ENCODE results near the gene RAB6B. TPM values are rescaled to one million over a fixed set of nuclear protein-coding genes. Genes with fewer than 3 reads are reported as not detected.
"Not testable (repeated sequence)": the region's sequence is repeated elsewhere in the genome, so short reads cannot be mapped to it uniquely, and the experiment has no call there.

The RAB6B gene
- total RNA-seq, 1 donor from 2014 or later, result 0.07 TPM

DNA sequence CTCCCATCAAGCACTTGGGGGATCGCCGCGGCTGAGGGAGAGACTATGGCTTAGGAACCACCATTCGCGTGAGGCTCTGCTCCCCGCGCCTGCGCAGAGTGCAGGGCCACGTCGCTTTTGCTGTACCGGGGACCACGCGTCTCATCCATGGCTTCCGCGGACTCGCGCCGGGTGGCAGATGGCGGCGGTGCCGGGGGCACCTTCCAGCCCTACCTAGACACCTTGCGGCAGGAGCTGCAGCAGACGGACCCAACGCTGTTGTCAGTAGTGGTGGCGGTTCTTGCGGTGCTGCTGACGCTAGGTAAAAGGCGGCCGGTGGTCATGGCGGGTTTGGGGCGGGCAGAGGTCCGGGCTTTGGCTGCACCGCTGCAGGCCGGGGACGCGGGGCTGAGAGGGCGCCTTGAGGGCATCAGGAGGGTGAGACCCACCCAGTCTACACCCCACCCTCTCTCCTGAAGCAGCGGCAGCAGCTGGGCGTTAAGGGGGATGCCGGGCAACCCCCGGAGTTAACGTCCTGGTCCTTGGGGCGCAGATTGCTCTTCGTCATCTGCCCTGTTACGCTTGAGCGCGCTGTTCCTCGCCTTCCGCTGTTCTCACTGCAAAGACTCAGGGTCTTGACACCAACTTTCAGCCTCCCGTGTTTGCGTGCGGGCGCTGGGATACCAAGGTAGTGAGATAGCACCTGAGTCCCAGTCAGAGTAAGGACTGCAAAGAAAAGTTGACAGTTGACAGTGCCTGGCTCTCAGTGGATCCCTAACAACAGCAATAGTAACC, 89.8 kb downstream of the RAB6B start, which contains the start of gene SRPRB:
Gene SRPRB, plus strand, starts transcription at position 114 of the 774 bp plus-strand sequence. Its CDS starts 34 bp downstream, at position 148.
- peaks cover 40% of the 10 kb centered on the region for H3K36me3 Mint-ChIP-seq (ENCODE audit: low read depth)
- DNase-seq, result peak; percentile 98
- peak within 1 kb of the TSS; percentile 99 for H3K4me3 Mint-ChIP-seq
- intact Hi-C loops (cut with micrococcal nuclease), result loop anchor here (1.0 to 10.0 kb wide), 9 partner anchors 144 to 1389 kb away; partner anchors contain the start of genes CDV3, CEP63, DNAJC13 and NPHP3
- H3K27ac Mint-ChIP-seq, result peak within 1 kb of the TSS; percentile 98
- peaks cover 17% of the 10 kb centered on the region for H3K4me1 Mint-ChIP-seq
- H3K27me3 Mint-ChIP-seq, result peaks cover 15% of the 10 kb centered on the region
- H3K9me3 Mint-ChIP-seq, result no peaks in the 10 kb centered on the region

DNA sequence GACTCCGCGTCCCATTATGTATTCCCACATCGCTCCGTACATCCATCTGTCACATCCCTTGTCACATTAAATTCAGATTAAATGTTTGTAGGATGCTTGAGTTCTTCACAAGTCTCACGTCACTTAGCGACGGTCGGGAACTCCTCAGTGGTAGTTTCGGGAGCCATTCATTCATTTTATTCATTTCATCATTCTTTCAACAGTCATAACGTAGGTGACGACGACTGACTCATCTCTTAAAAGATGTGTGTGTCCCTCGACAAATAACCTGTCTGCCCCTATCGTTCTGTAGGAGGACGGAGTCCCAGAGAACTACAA, 90.3 kb downstream of the RAB6B start:
- Mint-ChIP-seq H3K27me3 (peaks cover 16% of the 10 kb centered on the region), H3K27ac (peak overlapping the region; percentile 98), H3K4me3 (peak overlapping the region; percentile 99), H3K4me1 (peaks cover 17% of the 10 kb centered on the region), H3K9me3 (no peaks in the 10 kb centered on the region), H3K36me3 (ENCODE audit: low read depth) (peaks cover 36% of the 10 kb centered on the region)
- DNase-seq, result no peak
- intact Hi-C loops (cut with micrococcal nuclease), result loop anchor here (1.0 to 10.0 kb wide), 9 partner anchors 143 to 1388 kb away; partner anchors contain the start of genes CDV3, CEP63, DNAJC13 and NPHP3

DNA sequence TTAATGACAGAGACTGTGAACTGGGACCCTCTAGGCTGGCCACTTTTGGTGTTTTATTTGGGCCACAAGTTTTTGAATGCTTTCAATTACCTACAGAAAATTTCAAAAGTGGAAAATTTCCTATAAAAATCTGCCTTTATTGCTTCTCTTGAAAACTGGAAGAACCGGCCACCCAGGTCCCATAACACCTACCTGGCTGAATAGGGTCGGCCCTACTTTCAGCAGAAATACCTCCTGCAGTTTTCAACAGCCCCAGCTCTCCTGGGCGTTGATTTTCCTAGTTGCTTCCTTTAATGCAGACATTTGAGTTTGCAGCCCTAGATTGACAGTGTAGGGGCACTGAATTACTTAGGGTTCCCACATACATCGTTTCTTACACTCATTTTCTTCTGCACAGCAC, 90.8 kb downstream of the RAB6B start:
- peaks cover 18% of the 10 kb centered on the region for H3K27me3 Mint-ChIP-seq
- peak overlapping the region; percentile 98 for H3K27ac Mint-ChIP-seq
- peaks cover 32% of the 10 kb centered on the region for H3K36me3 Mint-ChIP-seq (ENCODE audit: low read depth)

DNA sequence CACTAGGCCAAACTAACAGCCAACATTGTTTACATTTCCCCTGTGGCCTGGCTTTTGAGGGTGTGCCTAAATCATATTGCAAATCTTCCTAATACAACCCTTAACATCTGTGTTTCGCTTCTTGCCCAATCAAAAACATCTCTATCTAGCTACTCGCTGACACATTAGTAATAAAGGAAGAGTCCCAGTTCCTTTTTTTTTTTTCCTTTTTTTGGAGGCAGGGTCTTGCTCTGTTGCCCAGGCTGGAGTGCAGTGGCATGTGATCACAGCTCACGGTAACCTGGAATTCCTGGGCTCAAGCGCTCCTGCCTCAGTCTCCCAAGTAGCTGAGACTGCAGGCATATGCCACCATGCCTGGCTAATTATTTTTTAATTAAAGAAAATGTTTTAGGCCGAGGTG, 92.2 kb downstream of the RAB6B start:
- H3K4me1 Mint-ChIP-seq, result peaks cover 17% of the 10 kb centered on the region
- no peaks in the 10 kb centered on the region for H3K9me3 Mint-ChIP-seq
- intact Hi-C loops (cut with micrococcal nuclease), result loop anchor here (10.0 kb wide), 1 partner anchor 329 kb away; no protein-coding TSS in a partner anchor
- H3K4me3 Mint-ChIP-seq, result no peak overlapping the region
- peaks cover 26% of the 10 kb centered on the region for H3K27me3 Mint-ChIP-seq
- peaks cover 23% of the 10 kb centered on the region for H3K36me3 Mint-ChIP-seq (ENCODE audit: low read depth)
- DNase-seq, result no peak
- H3K27ac Mint-ChIP-seq, result no peak overlapping the region

More for the DNA sequence above, 90.8 kb downstream of the RAB6B start:
- intact Hi-C loops (cut with micrococcal nuclease), result loop anchor here (1.0 to 10.0 kb wide), 9 partner anchors 143 to 1388 kb away; partner anchors contain the start of genes CDV3, CEP63, DNAJC13 and NPHP3
- Mint-ChIP-seq H3K4me1 (peaks cover 17% of the 10 kb centered on the region), H3K4me3 (peak overlapping the region; percentile 99), H3K9me3 (no peaks in the 10 kb centered on the region)
- no peak for DNase-seq

DNA sequence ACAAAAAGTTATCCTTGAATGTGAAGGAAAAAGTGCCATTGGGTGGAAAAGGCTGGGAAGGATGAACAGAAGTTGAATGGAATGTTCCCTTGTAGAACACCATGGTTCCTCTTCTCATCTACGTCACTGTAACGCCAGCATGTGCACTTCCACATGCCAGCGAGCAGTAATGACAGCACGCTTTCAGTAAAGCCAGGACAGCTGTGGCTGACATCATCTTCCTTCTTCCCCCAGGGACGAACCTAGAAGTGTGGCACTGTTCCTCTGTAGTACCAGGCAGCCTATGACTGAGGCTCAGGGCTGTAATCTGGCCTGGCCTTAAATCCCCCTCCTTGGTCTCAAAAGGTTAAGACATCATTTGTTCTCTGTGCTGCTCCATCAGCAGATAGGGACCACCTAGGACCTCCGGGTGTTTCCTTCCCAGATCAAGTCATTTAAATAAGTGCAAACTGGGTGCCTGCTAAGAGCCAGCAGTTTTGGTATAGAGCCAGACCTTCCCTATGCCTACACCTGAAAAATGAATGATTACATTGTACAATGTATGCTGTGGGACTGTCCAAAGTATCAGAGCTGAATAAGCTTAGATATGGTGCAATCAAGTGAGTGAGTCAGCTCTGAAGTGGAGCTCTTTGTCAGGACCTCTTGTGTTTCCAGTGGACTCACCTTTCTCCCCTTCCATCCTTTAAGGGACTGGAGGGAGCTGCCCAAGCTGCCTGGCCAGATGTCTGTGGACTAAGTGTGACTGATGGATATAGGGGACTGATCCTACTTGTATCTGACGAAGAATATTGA, 95.7 kb downstream of the RAB6B start:
- no peaks in the 10 kb centered on the region for H3K36me3 Mint-ChIP-seq (ENCODE audit: low read depth)
- intact Hi-C loops (cut with micrococcal nuclease), result loop anchor here (10.0 kb wide), 1 partner anchor 325 kb away; no protein-coding TSS in a partner anchor
- H3K27ac Mint-ChIP-seq, result no peak overlapping the region
- H3K4me1 Mint-ChIP-seq, result peaks cover under 1% of the 10 kb centered on the region
- no peak for DNase-seq
- peaks cover 7% of the 10 kb centered on the region for H3K9me3 Mint-ChIP-seq
- H3K4me3 Mint-ChIP-seq, result no peak overlapping the region
- peaks cover 43% of the 10 kb centered on the region for H3K27me3 Mint-ChIP-seq

DNA sequence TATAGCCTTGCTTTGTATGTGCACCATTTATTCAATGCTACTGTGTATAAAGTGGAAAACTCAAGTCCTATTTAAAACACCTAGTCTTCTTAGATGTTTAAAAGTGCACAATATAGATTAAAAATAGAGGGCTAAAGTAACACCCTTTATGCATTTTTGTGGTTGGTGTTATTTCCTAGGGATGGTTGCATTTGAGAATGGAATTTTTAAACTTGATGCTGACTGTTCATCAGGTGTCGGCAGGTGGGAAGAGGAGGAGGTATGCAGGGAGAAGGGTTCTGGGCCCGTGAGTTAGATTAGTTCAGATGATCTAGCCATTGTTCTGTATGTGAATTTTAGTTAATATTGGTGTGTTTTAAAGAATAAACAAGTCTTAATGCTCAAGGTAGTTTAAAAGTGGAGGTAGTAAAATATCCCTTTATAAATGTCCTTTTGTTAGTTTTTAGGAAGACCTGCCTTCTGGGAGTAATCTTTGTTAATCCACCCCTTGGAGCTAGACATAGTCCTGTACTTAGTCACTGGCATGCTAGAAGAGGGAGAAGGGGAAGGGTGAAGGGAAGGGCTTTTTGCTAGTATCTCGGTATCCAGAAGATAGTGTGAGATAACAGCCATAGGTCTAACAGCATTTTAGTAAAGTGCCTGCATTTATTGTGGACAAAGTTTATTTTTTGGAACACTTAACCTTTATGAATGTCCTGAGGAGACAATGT, 98.1 kb downstream of the RAB6B start:
- Mint-ChIP-seq H3K36me3 (ENCODE audit: low read depth) (no peaks in the 10 kb centered on the region), H3K27me3 (peaks cover 39% of the 10 kb centered on the region), H3K4me3 (no peak overlapping the region), H3K9me3 (peaks cover 12% of the 10 kb centered on the region), H3K27ac (no peak overlapping the region), H3K4me1 (no peaks in the 10 kb centered on the region)
- intact Hi-C loops (cut with micrococcal nuclease), result no loop called here
- DNase-seq, result no peak

DNA sequence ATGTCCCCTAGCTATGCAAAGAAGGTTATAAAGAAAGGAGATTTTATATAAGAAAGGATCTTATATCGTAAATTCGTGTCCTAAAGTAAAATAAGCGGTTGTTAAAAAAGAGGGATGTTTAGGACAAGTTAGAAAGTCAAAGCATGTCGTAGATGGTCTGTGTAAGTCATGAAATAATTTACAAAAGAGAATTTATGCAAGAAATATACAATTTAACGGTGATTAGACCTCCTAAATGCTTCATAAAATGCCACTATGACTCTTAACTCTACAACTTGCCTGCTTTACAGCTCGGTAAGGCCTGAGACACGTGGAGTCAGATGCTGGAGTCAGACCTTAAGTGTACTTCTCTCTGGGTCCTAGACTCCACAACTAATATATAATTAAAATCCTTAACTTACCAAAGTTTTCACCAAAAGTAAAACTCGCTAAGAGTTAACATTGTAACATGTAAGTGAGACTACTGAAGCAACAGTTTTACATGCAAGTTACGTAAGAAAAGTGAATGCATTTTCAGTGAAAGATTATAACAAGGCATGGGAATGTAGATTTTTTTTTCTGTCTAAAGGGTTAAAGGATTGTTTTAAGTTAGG, 103.4 kb downstream of the RAB6B start:
- Mint-ChIP-seq H3K4me1 (no peaks in the 10 kb centered on the region), H3K4me3 (no peak overlapping the region), H3K9me3 (peaks cover 12% of the 10 kb centered on the region), H3K36me3 (ENCODE audit: low read depth) (no peaks in the 10 kb centered on the region), H3K27me3 (peaks cover 13% of the 10 kb centered on the region), H3K27ac (no peak overlapping the region)
- no peak for DNase-seq
- intact Hi-C loops (cut with micrococcal nuclease), result no loop called here

DNA sequence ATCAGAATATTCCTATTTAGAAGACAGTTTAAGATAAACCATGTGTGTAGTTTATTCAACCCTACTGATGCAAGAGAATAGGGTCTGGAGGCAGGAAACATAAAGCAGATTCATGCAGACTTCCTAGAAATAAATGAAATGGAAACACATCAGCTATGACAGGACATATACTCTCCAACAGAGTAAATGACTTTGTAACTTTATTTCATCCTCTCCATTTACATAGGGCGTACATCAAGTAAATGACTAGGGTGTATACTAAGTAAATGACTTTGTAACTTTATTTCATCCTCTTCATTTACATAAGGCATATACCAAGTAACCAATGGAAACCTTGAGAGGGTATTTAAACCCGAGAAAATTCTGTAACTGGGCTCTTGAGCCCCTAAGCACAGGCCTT, 107.7 kb downstream of the RAB6B start:
- H3K4me3 Mint-ChIP-seq, result no peak overlapping the region
- H3K27ac Mint-ChIP-seq, result no peak overlapping the region
- H3K4me1 Mint-ChIP-seq, result no peaks in the 10 kb centered on the region
- intact Hi-C loops (cut with micrococcal nuclease), result no loop called here
- peaks cover 15% of the 10 kb centered on the region for H3K27me3 Mint-ChIP-seq
- DNase-seq, result no peak
- peaks cover 5% of the 10 kb centered on the region for H3K9me3 Mint-ChIP-seq
- no peaks in the 10 kb centered on the region for H3K36me3 Mint-ChIP-seq (ENCODE audit: low read depth)

DNA sequence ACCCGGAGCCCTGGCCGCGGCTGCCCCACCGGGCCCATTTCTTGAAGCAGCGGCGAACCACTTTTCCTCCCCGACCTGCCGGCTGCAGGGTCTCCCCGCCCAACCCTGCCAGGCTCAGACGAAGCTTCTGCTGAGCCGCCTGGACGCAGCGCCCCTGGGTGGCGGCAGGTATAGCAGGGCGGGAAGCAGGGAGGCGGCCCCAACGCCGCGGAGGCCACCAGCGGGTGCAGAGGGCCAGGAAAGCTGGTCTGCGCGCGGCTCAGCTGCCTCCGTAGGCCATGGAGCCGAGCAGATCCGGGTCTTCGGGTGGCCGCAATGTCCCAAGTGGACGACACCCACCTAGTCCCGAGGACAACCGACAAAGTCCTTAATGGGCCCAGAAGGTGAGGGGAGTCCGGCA, 111.9 kb downstream of the RAB6B start:
- H3K27me3 Mint-ChIP-seq, result peaks cover 33% of the 10 kb centered on the region

DNA sequence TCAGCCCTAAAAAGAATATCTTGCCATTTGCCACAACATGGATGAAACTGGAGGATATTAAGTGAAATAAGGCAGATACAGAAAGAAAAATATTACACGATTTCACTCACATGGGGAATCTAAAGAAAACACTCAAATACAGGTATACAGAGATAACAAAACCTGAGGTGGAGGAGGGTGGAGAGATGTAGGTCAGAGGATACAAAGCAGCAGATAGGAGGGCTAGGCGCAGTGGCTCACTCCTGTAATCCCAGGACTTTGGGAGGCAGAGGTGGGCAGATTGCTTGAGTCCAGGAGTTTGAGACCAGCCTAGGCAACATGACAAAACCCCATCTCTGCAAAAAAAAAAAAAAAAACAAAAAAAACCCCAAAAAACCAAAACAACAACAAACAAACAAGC, 113.2 kb downstream of the RAB6B start:
- no peaks in the 10 kb centered on the region for H3K4me1 Mint-ChIP-seq
- H3K4me3 Mint-ChIP-seq, result no peak overlapping the region
- H3K27me3 Mint-ChIP-seq, result peaks cover 34% of the 10 kb centered on the region
- no peaks in the 10 kb centered on the region for H3K36me3 Mint-ChIP-seq (ENCODE audit: low read depth)
- H3K9me3 Mint-ChIP-seq, result no peaks in the 10 kb centered on the region
- intact Hi-C loops (cut with micrococcal nuclease), result no loop called here
- no peak for DNase-seq
- H3K27ac Mint-ChIP-seq, result no peak overlapping the region

More for the DNA sequence above, 111.9 kb downstream of the RAB6B start:
- no peak for DNase-seq
- Mint-ChIP-seq H3K9me3 (no peaks in the 10 kb centered on the region), H3K4me3 (no peak overlapping the region), H3K36me3 (ENCODE audit: low read depth) (no peaks in the 10 kb centered on the region), H3K4me1 (no peaks in the 10 kb centered on the region), H3K27ac (no peak overlapping the region)
- intact Hi-C loops (cut with micrococcal nuclease), result no loop called here

DNA sequence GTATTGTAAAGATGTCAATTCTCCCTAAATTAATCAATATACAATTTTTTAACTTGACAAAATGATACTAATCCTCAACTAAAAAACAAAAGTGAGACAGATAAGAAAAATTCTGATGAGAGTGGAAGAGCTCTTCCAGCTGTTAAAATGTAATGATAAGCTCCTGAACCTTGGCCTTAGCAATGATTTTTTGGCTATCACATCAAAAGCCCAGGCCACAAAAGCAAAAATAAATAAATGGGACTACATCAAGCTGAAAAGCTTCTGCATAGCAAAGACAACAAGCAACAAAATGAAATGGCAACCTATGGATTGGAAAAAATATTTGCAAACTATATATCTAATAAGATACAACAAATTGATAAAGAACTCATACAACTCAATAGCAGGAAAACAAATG, 114.1 kb downstream of the RAB6B start:
- H3K4me1 Mint-ChIP-seq, result no peaks in the 10 kb centered on the region
- no peak overlapping the region for H3K27ac Mint-ChIP-seq
- intact Hi-C loops (cut with micrococcal nuclease), result no loop called here
- no peaks in the 10 kb centered on the region for H3K36me3 Mint-ChIP-seq (ENCODE audit: low read depth)
- no peak for DNase-seq
- H3K4me3 Mint-ChIP-seq, result no peak overlapping the region
- H3K9me3 Mint-ChIP-seq, result no peaks in the 10 kb centered on the region
- H3K27me3 Mint-ChIP-seq, result peaks cover 33% of the 10 kb centered on the region

DNA sequence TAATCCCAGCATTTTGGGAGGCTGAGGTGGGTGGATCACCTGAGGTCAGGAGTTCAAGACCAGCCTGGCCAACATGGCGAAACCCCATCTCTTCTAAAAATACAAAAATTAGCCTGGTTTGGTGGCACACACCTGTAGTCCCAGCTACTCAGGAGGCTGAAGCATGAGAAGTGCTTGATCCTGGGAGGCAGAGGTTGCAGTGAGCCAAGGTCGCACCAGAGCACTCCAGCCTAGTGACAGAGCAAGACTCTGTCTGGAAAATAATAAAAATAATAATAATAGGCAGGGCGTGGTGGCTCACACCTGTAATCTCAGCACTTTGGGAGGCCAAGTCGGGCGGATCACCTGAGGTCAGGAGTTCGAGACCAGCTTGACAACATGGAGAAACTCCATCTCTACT, 114.9 kb downstream of the RAB6B start:
- DNase-seq; H3K4me3 Mint-ChIP-seq; H3K36me3 Mint-ChIP-seq (ENCODE audit: low read depth); intact Hi-C loops (cut with micrococcal nuclease); H3K27ac Mint-ChIP-seq; H3K9me3 Mint-ChIP-seq; H3K4me1 Mint-ChIP-seq: not testable (repeated sequence)
- peaks cover 28% of the 10 kb centered on the region for H3K27me3 Mint-ChIP-seq

DNA sequence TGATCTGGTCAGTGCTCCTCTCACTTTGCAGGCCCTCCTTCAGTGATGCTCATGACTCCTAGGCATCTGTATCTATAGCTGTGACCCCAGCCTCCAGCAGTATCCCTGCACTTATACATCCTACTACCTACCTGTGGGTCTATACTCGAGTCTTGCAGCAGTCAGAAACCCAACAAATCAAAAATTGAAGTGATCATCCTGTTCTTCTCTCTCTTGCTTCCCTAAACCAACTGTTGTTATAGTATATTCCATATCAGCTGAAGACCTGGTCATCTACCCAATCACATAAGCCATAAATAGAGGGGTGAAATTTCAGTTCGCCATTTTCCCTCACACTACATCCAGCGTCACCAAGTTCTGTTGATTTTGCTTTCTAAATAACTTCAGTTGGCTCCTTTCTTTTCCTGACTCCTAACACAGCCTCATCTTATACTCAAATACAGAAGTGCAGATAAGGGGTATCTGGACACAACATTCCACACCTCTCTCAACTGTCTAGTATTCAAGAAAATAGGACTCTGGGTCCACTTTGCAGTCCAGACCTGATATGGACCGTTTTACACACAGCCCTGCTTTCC, 116.0 kb downstream of the RAB6B start:
- Mint-ChIP-seq H3K36me3 (ENCODE audit: low read depth) (no peaks in the 10 kb centered on the region), H3K9me3 (no peaks in the 10 kb centered on the region), H3K4me3 (no peak overlapping the region), H3K27ac (no peak overlapping the region), H3K4me1 (no peaks in the 10 kb centered on the region), H3K27me3 (peaks cover 28% of the 10 kb centered on the region)
- DNase-seq, result no peak
- intact Hi-C loops (cut with micrococcal nuclease), result no loop called here

All from activated CD4-positive, alpha-beta T cell treated with anti-CD3 and anti-CD28 coated beads, Interleukin-2, amount 10 ng/mL, durations not matched to agents 24 days and 14 days (primary cell).